CD4-positive, alpha-beta T cell treated with Interleukin-17A for 4 hours (primary cell): Measurements from ENCODE around the gene NEAT1.
"Not testable (repeated sequence)": the region's sequence is repeated elsewhere in the genome, so short reads cannot be mapped to it uniquely, and the experiment has no call there.

Experiments
- DNase-seq: peaks from one replicate; pipeline ENCODE4 v3.0.0-alpha.2; 2020; ENCODE audit warnings: mixed read lengths

Gene NEAT1

DNA sequence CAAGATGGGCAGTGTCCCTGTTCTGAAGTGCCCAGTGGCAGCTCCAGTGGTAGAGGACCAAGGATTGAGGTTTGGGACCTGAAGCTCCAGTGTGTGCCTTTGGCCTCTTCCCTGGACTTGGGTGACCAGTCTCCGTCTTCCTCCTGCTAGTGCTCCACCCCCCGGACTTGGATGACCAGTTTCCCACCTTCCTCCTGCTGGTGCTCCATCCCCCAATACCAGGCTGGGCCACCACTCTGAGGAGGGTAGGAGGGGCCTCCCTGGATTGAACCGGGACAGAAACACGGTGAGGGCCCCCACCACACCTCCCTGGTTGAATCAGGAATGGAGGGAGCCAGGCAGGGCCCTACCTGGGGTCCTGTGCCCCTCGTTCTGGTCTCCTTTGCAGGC, 10.9 kb upstream of the NEAT1 start:
- DNase-seq, result no peak

GRCh38 chr11:65412271-65413076, 10.1 kb upstream of the NEAT1 start:
- peak; percentile 2 for DNase-seq

GRCh38 chr11:65413077-65413664, 9.4 kb upstream of the NEAT1 start:
- not testable (repeated sequence) for DNase-seq

- peak; percentile 1 for DNase-seq
These were observed 7.7 kb upstream of the NEAT1 start for GRCh38 chr11:65414776-65415498.

- DNase-seq, result peak; percentile 2
These were observed 6.9 kb upstream of the NEAT1 start for GRCh38 chr11:65415499-65416340.

- DNase-seq, result peak; percentile 95
These were observed 6.2 kb upstream of the NEAT1 start for GRCh38 chr11:65416341-65416824.

GRCh38 chr11:65416841-65417701, 5.5 kb upstream of the NEAT1 start:
- peak; percentile 55 for DNase-seq

DNA sequence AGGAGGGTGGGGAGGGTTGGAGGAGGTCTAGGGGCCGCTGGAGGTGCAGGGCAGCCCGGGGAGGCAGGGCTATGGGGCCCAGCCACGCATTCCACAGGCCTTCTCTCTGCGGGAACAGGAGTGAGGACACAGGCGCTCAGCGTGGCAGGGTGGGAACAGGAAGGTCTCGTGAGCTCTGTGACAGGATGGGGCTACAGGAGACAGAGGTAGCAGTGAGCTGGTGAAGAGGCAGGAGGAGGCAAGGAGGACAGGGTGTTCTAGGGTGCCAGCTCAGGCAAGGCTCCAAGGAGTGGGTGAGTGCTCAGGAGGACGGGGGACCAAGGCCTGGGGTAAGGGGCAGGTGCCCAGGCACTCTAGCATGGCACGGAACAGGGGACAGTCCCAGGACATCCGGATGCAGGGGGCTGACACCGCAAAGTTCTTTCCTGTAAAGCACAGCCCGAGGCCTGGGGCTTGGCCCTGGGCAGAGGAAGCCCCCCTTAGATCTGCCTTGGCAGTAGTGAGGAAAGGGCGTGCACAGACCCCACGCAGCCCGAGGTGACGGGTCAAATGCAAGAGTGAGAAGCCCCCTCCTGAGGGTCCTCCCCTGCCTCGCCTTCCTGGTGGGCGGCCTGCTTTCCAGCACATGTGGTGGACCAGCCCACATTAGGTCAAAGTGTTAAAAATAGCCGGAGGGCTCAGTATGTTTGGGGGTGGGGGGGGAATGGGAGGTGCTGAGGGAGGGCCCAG, 4.7 kb upstream of the NEAT1 start:
- peak; percentile 67 for DNase-seq

GRCh38 chr11:65418431-65418680, 4.2 kb upstream of the NEAT1 start:
- DNase-seq, result peak; percentile 41

DNA sequence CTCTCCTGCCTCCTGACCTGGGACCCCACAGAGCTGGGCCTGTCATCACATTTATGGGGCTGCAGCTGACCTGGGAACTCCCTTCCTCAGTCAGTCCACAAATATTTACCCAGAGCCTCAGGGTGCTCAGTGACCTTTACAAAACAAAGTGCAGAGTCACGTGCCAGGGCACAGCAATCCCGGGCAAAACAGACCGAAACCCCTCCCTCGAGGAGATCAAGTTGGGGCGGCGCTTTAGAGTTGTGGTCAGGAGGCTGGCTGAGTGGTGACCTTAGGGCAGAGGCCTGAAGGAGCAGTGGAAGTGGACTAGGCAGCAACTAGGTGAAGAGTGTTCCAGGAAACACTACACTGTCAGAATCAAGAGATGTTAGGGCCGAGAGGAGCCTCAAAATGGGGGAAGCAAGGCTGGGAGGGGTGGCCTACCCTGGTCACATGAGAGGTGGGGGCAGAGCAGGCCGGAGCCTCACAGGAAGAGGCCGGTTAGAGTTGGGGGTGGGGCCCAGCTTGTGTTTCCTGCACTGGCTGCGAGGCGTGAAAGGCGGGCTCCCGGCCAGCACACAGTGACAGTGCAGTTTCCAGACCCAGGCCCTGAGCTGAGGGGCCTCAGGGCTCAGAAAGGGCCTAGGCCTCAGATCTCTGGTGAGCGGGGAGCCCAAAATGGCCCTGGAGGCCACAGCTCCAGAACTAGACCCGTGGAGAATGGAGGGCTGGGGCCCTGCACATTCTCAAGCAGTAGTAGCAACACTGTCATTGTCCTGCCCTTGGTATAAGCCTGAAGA, 3.7 kb upstream of the NEAT1 start:
- peak; percentile 81 for DNase-seq

- DNase-seq, result no peak
These were observed 3.2 kb upstream of the NEAT1 start for GRCh38 chr11:65419460-65419771.

DNA sequence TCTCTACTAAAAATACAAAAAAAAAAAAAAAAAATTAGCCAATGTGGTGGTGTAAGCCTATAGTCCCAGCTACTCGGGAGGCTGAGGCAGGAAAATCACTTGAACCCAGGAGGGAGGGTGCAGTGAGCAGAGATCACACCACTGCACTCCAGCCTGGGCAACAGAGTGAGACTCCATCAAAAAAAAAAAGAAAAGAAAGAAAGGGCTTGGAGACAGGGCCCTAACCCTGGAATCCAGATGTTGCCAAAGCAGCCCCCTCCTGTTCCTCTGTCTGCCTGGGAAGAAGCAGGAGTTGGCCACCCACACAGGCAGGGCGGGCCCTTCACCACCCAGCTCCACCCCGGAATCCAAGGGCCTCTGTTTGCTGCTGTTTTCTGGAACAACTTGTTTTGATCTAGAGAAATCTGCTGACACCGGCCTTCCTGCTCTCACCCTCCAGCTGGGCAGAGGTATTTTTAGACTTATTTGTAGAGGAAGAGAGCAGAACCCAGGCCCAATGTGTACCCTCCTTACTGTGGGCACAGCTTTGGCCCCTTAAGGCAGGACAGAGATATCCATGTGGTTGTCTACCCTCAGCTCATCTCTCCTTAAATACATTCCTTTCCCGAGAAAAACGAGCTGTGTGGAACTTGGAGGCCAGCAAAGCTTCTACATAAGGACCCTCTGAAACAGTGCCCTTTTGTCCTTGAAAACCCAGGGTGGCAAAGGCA, 2.7 kb upstream of the NEAT1 start:
- peak; percentile 75 for DNase-seq

GRCh38 chr11:65420506-65420905, 2.1 kb upstream of the NEAT1 start:
- peak; percentile 4 for DNase-seq

DNA sequence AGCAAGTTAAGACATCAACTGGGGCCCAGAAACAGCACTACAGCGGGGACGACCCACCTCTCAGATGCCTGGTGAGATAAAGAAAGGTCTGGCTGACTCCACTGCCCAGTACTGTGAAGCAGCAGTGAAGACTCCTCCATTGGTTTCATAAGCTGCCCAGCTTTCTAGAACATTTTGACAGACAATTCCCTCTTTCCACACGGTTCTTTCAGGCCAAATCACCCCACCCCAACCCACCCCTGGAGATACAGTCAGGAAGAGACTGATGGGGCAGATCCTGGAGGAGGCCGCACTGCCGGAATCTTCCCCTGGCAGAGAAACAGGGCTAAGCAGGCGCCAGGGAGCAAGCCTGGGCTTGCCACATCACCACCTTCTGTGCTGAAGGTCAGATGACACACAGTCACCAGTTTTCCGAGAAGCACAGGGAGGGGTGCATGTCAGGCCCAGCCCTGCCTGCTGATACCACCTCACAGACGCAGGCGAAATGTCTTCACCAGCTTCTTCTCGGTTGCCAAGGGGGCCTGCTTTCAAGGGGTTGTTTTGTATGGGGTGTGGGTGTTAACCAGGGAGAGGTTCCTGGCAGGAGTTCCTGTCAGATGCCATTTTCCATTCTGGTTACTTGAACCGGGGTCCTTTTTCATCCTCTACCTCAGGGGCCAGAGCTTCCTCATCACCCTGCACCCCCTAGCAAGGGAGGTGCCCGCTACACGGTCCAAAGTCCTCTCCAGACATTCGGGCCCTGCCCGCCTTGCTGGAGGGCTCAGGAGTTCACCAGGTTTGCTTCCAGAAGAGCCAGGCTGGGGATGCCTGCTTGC, 1.4 kb upstream of the NEAT1 start:
- peak; percentile 86 for DNase-seq

DNA sequence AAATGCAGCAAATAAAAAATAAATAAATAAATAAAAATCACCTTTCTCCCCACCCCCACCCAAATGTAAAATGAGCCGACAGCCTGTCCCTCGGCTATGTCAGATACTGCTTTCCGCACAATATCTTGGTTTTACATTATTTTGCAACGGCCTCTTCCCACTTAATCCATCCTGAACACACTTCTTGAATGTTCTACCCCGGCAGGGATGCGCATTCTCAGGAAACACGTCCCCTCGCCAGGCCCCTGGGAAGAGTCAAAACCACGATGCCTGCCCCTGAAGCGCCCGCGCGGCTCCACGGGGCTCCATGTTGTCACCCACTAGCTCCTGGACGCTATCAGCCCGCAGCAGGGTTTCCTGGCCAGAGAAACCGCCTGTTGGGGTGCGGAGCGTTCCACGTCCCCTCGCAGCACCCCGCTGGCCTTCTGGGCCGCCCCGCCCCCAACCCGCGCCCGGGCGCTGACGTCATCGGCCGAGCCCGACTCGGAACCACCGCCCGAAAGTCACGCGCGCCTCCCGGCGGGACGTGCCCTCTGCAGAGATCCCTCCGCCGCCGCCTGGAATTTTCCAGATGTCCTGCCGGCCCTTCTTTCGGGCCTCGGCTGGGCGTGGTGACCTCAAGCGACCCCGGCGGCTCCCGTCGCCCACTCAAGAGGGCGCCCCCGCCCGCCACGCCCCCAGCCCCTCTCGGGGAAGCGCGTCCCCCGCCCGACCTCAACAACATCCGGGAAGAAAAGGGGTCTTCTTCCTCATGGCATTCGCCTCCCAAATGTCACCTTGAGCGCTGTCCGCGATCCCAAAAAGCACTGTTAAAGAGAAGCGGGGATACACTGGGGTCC, 585 bp upstream of the NEAT1 start:
- DNase-seq, result peak; percentile 91

DNA sequence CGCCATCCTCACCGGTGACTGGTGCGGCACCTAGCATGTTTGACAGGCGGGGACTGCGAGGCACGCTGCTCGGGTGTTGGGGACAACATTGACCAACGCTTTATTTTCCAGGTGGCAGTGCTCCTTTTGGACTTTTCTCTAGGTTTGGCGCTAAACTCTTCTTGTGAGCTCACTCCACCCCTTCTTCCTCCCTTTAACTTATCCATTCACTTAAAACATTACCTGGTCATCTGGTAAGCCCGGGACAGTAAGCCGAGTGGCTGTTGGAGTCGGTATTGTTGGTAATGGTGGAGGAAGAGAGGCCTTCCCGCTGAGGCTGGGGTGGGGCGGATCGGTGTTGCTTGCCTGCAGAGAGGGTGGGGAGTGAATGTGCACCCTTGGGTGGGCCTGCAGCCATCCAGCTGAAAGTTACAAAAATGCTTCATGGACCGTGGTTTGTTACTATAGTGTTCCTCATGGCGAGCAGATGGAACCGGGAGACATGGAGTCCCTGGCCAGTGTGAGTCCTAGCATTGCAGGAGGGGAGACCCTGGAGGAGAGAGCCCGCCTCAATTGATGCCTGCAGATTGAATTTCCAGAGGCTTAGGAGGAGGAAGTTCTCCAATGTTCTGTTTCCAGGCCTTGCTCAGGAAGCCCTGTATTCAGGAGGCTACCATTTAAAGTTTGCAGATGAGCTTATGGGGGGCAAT, 1.1 kb downstream of the NEAT1 start:
- DNase-seq, result peak; percentile 65
